Type B pancreatic cell (in vitro differentiated cells): ENCODE results near the gene ZNF837. TPM values are rescaled to one million over a fixed set of nuclear protein-coding genes. Genes with fewer than 3 reads are reported as not detected.

ENCODE experiments used
- DNase-seq: peaks from one replicate; pipeline ENCODE4 v3.0.0; 2021; ENCODE audit warnings: mixed read lengths; ENCODE audit not compliant: unreplicated experiment; ENCODE audit errors: extremely low spot score
- H3K27ac Mint-ChIP-seq: 2 replicates; pipeline ENCODE4 v1.8.0; 2021; ENCODE audit warnings: mild to moderate bottlenecking, mixed read lengths
- H3K27me3 Mint-ChIP-seq: 2 replicates; pipeline ENCODE4 v1.8.0; 2021; ENCODE audit warnings: mixed read lengths
- H3K36me3 Mint-ChIP-seq: 2 replicates; pipeline ENCODE4 v1.8.0; 2021; ENCODE audit warnings: mixed read lengths
- H3K4me1 Mint-ChIP-seq: one replicate; pipeline ENCODE4 v1.8.0; 2021; ENCODE audit warnings: mixed read lengths; ENCODE audit not compliant: unreplicated experiment
- H3K4me3 Mint-ChIP-seq: 2 replicates; pipeline ENCODE4 v1.8.0; 2021; ENCODE audit warnings: mild to moderate bottlenecking, mixed read lengths
- H3K9me3 Mint-ChIP-seq: 2 replicates; pipeline ENCODE4 v1.8.0; 2021; ENCODE audit warnings: mixed read lengths
- total RNA-seq: library from RNA; stranded (reverse); gene quantifications from 2 replicates; pipeline ENCODE4 v1.2.1, GENCODE V29; 2021; ENCODE audit warnings: low replicate concordance
- TF ChIP-seq, protein P1 (sequence below): fragments of 200-600 bp; sonication (generic); conservative IDR thresholded peaks from 2 replicates; pipeline ENCODE4 v1.5.0; 2021; ENCODE audit warnings: antibody characterized with exemption, mild to moderate bottlenecking

The ZNF837 gene
- total RNA-seq, 1 donor from 2014 or later, result 2.8 TPM

DNA sequence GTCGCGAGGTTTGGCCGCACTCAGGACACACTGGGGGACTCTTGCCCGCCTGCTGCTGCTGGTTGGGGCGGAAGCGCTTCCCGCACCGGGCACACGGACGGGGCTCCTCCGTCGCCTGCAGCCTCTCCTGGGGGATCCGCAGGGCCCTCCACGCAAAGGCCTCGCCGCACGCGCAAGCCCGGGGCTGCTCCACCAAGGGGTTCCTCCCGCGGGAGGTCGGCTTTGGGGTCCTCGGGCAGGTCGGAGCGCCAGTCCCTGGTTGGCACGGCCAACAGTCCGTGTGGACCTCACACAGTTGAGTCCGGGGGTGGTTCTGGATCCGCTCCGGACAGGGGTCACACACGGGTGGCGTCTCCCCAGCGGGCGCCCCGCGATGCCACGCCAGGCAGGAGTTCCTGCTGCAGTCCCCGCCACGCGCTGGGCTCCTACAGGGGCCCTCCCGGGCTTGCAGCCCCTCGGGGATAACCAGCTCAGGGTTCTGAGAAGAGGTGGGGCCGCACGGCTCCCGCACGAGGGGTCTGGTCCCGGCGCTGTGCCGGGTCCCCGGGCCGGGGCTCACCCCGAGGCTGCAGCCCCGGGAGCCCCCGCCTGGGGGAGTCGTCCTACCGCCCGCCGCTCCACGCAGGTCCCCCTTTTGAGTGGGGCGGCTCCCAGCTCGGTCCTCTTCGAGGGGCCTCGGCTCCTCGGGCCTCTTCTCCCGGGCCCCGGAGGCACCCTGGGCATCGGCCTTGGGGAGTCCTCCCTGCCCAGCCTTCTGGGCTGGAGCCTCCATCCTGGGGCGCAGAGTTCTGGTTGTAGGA, 12.1 kb downstream of the ZNF837 start:
- TF ChIP-seq, protein P1, sequence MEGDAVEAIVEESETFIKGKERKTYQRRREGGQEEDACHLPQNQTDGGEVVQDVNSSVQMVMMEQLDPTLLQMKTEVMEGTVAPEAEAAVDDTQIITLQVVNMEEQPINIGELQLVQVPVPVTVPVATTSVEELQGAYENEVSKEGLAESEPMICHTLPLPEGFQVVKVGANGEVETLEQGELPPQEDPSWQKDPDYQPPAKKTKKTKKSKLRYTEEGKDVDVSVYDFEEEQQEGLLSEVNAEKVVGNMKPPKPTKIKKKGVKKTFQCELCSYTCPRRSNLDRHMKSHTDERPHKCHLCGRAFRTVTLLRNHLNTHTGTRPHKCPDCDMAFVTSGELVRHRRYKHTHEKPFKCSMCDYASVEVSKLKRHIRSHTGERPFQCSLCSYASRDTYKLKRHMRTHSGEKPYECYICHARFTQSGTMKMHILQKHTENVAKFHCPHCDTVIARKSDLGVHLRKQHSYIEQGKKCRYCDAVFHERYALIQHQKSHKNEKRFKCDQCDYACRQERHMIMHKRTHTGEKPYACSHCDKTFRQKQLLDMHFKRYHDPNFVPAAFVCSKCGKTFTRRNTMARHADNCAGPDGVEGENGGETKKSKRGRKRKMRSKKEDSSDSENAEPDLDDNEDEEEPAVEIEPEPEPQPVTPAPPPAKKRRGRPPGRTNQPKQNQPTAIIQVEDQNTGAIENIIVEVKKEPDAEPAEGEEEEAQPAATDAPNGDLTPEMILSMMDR, result no peak
- no peak overlapping the region for H3K27ac Mint-ChIP-seq

DNA sequence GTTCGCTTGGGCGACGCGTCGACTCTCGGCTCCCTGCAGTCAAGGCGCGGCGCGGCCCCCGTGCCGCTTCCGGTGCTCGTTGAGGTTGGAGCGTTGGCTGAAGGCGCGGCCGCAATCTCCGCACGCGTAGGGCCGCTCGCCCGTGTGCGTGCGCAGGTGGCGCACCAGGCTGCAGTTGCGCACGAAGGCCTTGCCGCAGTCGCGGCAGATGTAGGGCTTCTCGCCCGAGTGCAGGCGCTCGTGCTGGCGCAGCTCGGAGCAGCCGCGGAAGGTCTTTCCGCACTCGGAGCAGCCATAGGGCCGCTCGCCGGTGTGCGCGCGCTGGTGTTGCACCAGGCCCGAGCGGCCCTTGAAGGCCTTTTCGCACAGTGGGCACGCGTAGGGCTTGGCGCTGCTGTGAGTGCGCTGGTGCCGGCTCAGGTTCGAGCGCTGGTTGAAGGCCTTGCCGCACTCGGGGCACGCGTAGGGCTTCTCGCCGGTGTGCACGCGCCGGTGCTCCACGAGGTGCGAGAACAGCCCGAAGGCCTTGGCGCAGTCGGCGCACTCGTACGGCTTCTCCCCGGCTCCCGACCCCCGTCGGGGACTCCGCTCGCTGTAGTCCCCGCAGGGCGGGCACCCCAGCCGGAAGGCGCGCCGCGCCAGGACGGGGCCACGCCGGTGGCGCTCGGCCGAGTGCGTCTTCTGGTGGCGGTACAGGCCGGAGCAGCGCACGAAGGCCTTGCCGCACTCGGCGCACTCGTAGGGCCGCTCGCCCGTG, 13.0 kb downstream of the ZNF837 start:
- Mint-ChIP-seq H3K9me3 (no peaks in the 10 kb centered on the region), H3K4me1 (no peaks in the 10 kb centered on the region), H3K36me3 (no peaks in the 10 kb centered on the region), H3K4me3 (no peak overlapping the region), H3K27me3 (no peaks in the 10 kb centered on the region), H3K27ac (no peak overlapping the region)
- TF ChIP-seq, protein P1, result no peak
- no peak for DNase-seq

More for the DNA sequence above, 12.1 kb downstream of the ZNF837 start:
- Mint-ChIP-seq H3K4me1 (no peaks in the 10 kb centered on the region), H3K9me3 (no peaks in the 10 kb centered on the region), H3K27me3 (no peaks in the 10 kb centered on the region), H3K4me3 (no peak overlapping the region), H3K36me3 (no peaks in the 10 kb centered on the region)
- DNase-seq, result no peak

DNA sequence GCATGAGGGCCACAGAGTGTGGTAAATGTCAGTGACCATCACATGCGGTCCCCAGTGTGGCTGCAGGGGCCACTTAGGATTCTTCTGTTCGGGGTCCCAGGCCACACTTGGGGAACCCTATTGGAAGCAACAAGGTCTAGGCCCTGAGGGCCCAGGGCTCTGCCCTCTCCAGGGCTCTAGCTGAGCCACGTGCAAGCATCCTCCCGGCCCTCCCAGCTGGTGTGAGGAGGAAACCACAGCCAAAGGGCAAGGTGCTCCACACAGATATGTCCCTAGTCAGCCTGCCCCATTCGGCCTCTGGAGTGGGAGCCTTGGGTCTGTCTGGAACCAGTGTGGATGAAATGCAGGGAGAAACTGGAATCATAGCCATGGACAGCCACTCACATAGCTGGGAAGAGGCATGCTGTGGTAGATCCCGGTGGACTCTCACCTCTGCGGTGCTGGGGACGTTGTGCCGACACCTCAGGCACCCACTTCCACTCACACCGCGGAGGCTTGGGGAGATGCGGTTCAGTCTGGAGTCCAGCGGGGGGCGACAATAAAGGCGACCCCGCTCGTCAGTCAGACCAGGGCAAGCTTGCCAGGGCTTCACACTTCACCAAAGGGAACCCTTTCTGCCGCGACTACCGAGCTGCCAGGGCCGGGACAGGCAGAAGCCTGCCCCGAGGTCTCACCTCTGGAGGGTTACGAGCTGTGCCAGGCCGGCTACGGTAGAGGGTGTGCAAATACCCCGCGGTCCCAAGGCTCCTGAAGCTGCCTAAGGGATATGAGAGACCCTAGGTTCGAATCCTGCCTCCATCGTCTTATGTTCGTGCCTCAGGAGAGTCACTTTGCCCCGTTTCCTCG, 14.0 kb downstream of the ZNF837 start:
- TF ChIP-seq, protein P1, result no peak
- no peaks in the 10 kb centered on the region for H3K36me3 Mint-ChIP-seq

DNA sequence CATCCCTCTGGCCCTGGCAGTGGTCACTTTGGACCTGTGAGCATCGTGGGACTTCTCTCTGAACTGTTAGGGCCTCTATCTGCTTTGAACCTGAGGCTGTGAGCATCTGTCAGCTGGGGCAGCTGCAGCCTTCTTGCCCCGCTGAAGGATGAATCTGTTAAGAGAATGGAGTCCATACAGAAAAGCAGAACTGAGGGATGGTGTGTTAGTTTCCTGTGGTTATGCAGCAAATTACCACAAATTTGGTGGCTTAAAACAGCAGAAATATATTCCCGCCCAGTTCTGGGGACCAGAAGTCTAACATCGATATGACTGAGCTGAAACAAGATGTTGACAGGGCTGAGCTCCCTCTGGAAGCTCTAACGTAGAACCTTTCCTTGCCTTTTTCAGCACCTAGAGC, 16.7 kb downstream of the ZNF837 start:
- H3K4me3 Mint-ChIP-seq, result peak overlapping the region; percentile 47
- peaks cover 7% of the 10 kb centered on the region for H3K4me1 Mint-ChIP-seq

More for the DNA sequence above, 14.0 kb downstream of the ZNF837 start:
- no peak for DNase-seq
- Mint-ChIP-seq H3K9me3 (no peaks in the 10 kb centered on the region), H3K27ac (no peak overlapping the region), H3K27me3 (no peaks in the 10 kb centered on the region), H3K4me1 (peaks cover 2% of the 10 kb centered on the region), H3K4me3 (no peak overlapping the region)

More for the DNA sequence above, 16.7 kb downstream of the ZNF837 start:
- TF ChIP-seq, protein P1, result no peak
- Mint-ChIP-seq H3K27me3 (no peaks in the 10 kb centered on the region), H3K36me3 (no peaks in the 10 kb centered on the region), H3K9me3 (no peaks in the 10 kb centered on the region), H3K27ac (no peak overlapping the region)
- DNase-seq, result no peak
